ENCODE measurements around the gene VRK3.
"Not testable (repeated sequence)": the region's sequence is repeated elsewhere in the genome, so short reads cannot be mapped to it uniquely, and the experiment has no call there.

VRK3 gene

DNA sequence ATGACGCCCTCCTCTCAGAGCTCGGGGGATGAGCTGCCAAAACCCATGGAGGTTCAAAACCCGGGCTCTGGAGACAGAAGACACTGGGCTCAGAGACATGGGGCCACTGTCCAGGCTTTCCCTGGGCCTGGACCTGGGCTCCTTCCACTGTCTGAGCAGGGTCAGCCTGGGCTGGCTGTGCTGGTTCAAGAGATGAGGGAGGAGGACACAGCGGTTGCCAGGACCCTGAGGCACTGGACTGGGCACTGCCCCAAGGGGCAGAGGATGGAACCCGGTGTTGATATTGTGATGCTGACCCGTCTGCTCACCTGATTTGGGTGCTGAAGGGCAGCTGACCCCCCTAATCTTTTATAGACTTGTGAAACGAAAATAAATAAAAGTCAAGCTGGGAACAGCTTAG is 50.1 kb downstream of the VRK3 start:
- H3K79me2 ChIP-seq (ENCODE audit: control insufficient read depth, low read length): no peaks in the 10 kb centered on the region
- H3K36me3 ChIP-seq (ENCODE audit: control insufficient read depth, low read length): no peaks in the 10 kb centered on the region
- H4K20me1 ChIP-seq (ENCODE audit: control insufficient read depth, insufficient read depth, low read depth, low read length): no peaks in the 10 kb centered on the region
- no peaks in the 10 kb centered on the region for H3K9me2 ChIP-seq (replicated peaks; ENCODE audit: control insufficient read depth, low read length)
- H3K4me3 ChIP-seq (ENCODE audit: low read length): no peak overlapping the region
- H3F3A ChIP-seq (ENCODE audit: control insufficient read depth, insufficient read depth): no peaks in the 10 kb centered on the region
- H3K4me1 ChIP-seq (ENCODE audit: control insufficient read depth, low read length): no peaks in the 10 kb centered on the region
- TF ChIP-seq, protein P1, sequence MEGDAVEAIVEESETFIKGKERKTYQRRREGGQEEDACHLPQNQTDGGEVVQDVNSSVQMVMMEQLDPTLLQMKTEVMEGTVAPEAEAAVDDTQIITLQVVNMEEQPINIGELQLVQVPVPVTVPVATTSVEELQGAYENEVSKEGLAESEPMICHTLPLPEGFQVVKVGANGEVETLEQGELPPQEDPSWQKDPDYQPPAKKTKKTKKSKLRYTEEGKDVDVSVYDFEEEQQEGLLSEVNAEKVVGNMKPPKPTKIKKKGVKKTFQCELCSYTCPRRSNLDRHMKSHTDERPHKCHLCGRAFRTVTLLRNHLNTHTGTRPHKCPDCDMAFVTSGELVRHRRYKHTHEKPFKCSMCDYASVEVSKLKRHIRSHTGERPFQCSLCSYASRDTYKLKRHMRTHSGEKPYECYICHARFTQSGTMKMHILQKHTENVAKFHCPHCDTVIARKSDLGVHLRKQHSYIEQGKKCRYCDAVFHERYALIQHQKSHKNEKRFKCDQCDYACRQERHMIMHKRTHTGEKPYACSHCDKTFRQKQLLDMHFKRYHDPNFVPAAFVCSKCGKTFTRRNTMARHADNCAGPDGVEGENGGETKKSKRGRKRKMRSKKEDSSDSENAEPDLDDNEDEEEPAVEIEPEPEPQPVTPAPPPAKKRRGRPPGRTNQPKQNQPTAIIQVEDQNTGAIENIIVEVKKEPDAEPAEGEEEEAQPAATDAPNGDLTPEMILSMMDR (IDR thresholded peaks at IDR 0.05; ENCODE audit: low read depth, low read length, poor library complexity, severe bottlenecking): no peak
- TF ChIP-seq EZH2phosphoT487 (IDR thresholded peaks at IDR 0.05; ENCODE audit: borderline replicate concordance, low read length): no peak
- H3K4me2 ChIP-seq (ENCODE audit: low read length): no peak overlapping the region
- no peaks in the 10 kb centered on the region for H3K9me3 ChIP-seq (ENCODE audit: control insufficient read depth, insufficient read depth, low read length)
- H3K27ac ChIP-seq (ENCODE audit: low read depth, low read length): no peak overlapping the region
- H3K27me3 ChIP-seq (ENCODE audit: control insufficient read depth, low read length): no peaks in the 10 kb centered on the region

GRCh38 chr19:49973987-49974386 is 51.2 kb downstream of the VRK3 start:
- H3K27ac ChIP-seq (ENCODE audit: low read depth, low read length): no peak overlapping the region
- no peaks in the 10 kb centered on the region for H3K9me3 ChIP-seq (ENCODE audit: control insufficient read depth, insufficient read depth, low read length)
- H3K4me1 ChIP-seq (ENCODE audit: control insufficient read depth, low read length): no peaks in the 10 kb centered on the region
- H3K27me3 ChIP-seq (ENCODE audit: control insufficient read depth, low read length): no peaks in the 10 kb centered on the region
- H3K9me2 ChIP-seq (replicated peaks; ENCODE audit: control insufficient read depth, low read length): no peaks in the 10 kb centered on the region
- H3K79me2 ChIP-seq (ENCODE audit: control insufficient read depth, low read length): no peaks in the 10 kb centered on the region
- H3K36me3 ChIP-seq (ENCODE audit: control insufficient read depth, low read length): no peaks in the 10 kb centered on the region
- no peaks in the 10 kb centered on the region for H4K20me1 ChIP-seq (ENCODE audit: control insufficient read depth, insufficient read depth, low read depth, low read length)
- H3K4me2 ChIP-seq (ENCODE audit: low read length): no peak overlapping the region
- H3F3A ChIP-seq (ENCODE audit: control insufficient read depth, insufficient read depth): no peaks in the 10 kb centered on the region
- TF ChIP-seq EZH2phosphoT487 (IDR thresholded peaks at IDR 0.05; ENCODE audit: borderline replicate concordance, low read length): no peak
- H3K4me3 ChIP-seq (ENCODE audit: low read length): no peak overlapping the region

DNA sequence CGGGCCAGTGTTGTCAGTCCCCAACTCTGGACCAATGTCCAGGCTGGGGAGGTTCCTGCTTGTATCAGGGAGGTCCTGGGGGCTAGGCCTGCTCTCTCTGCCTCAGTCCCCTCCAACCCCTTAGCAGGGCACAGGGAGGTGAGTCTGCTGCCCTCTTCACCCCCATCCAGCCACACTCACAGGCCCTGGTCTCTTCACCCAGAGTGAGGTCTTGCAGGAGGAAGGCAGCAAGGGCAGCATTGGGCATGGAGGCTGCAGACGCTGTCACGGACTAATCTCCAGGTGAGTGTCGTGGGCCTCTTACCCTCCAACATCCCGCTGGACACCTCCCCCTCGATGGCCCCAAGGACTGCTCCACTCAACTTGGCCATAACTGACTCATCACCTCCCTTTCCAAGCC is 52.3 kb downstream of the VRK3 start:
- no peak overlapping the region for H3K4me3 ChIP-seq (ENCODE audit: low read length)
- H3K9me3 ChIP-seq (ENCODE audit: control insufficient read depth, insufficient read depth, low read length): no peaks in the 10 kb centered on the region
- H3K9me2 ChIP-seq (replicated peaks; ENCODE audit: control insufficient read depth, low read length): no peaks in the 10 kb centered on the region
- no peak overlapping the region for H3K4me2 ChIP-seq (ENCODE audit: low read length)
- TF ChIP-seq EZH2phosphoT487 (IDR thresholded peaks at IDR 0.05; ENCODE audit: borderline replicate concordance, low read length): no peak
- TF ChIP-seq, protein P1 (IDR thresholded peaks at IDR 0.05; ENCODE audit: low read depth, low read length, poor library complexity, severe bottlenecking): no peak
- H3F3A ChIP-seq (ENCODE audit: control insufficient read depth, insufficient read depth): no peaks in the 10 kb centered on the region
- H3K4me1 ChIP-seq (ENCODE audit: control insufficient read depth, low read length): no peaks in the 10 kb centered on the region
- no peak overlapping the region for H3K27ac ChIP-seq (ENCODE audit: low read depth, low read length)
- H3K27me3 ChIP-seq (ENCODE audit: control insufficient read depth, low read length): no peaks in the 10 kb centered on the region
- no peaks in the 10 kb centered on the region for H4K20me1 ChIP-seq (ENCODE audit: control insufficient read depth, insufficient read depth, low read depth, low read length)
- H3K36me3 ChIP-seq (ENCODE audit: control insufficient read depth, low read length): no peaks in the 10 kb centered on the region
- H3K79me2 ChIP-seq (ENCODE audit: control insufficient read depth, low read length): no peaks in the 10 kb centered on the region

GRCh38 chr19:49971991-49972411 is 53.2 kb downstream of the VRK3 start:
- no peak overlapping the region for H3K4me2 ChIP-seq (ENCODE audit: low read length)
- TF ChIP-seq EZH2phosphoT487 (IDR thresholded peaks at IDR 0.05; ENCODE audit: borderline replicate concordance, low read length): no peak
- TF ChIP-seq, protein P1 (IDR thresholded peaks at IDR 0.05; ENCODE audit: low read depth, low read length, poor library complexity, severe bottlenecking): no peak
- no peaks in the 10 kb centered on the region for H3F3A ChIP-seq (ENCODE audit: control insufficient read depth, insufficient read depth)
- no peak overlapping the region for H3K27ac ChIP-seq (ENCODE audit: low read depth, low read length)
- H3K79me2 ChIP-seq (ENCODE audit: control insufficient read depth, low read length): no peaks in the 10 kb centered on the region
- no peaks in the 10 kb centered on the region for H3K9me2 ChIP-seq (replicated peaks; ENCODE audit: control insufficient read depth, low read length)
- no peaks in the 10 kb centered on the region for H3K27me3 ChIP-seq (ENCODE audit: control insufficient read depth, low read length)
- no peaks in the 10 kb centered on the region for H3K9me3 ChIP-seq (ENCODE audit: control insufficient read depth, insufficient read depth, low read length)
- H3K4me1 ChIP-seq (ENCODE audit: control insufficient read depth, low read length): no peaks in the 10 kb centered on the region
- no peaks in the 10 kb centered on the region for H3K36me3 ChIP-seq (ENCODE audit: control insufficient read depth, low read length)
- no peaks in the 10 kb centered on the region for H4K20me1 ChIP-seq (ENCODE audit: control insufficient read depth, insufficient read depth, low read depth, low read length)
- no peak overlapping the region for H3K4me3 ChIP-seq (ENCODE audit: low read length)

- not testable (repeated sequence) for H3K9me2 ChIP-seq (replicated peaks; ENCODE audit: control insufficient read depth, low read length); H3K27me3 ChIP-seq (ENCODE audit: control insufficient read depth, low read length); H3K9me3 ChIP-seq (ENCODE audit: control insufficient read depth, insufficient read depth, low read length); H3K27ac ChIP-seq (ENCODE audit: low read depth, low read length); H3K36me3 ChIP-seq (ENCODE audit: control insufficient read depth, low read length); H4K20me1 ChIP-seq (ENCODE audit: control insufficient read depth, insufficient read depth, low read depth, low read length); H3K4me2 ChIP-seq (ENCODE audit: low read length); H3K4me3 ChIP-seq (ENCODE audit: low read length); H3K4me1 ChIP-seq (ENCODE audit: control insufficient read depth, low read length); H3K79me2 ChIP-seq (ENCODE audit: control insufficient read depth, low read length); H3F3A ChIP-seq (ENCODE audit: control insufficient read depth, insufficient read depth)
Observed at GRCh38 chr19:49969355-49969754, 55.8 kb downstream of the VRK3 start.
